ENCODE measurements around the gene PLK3.

Gene PLK3

DNA sequence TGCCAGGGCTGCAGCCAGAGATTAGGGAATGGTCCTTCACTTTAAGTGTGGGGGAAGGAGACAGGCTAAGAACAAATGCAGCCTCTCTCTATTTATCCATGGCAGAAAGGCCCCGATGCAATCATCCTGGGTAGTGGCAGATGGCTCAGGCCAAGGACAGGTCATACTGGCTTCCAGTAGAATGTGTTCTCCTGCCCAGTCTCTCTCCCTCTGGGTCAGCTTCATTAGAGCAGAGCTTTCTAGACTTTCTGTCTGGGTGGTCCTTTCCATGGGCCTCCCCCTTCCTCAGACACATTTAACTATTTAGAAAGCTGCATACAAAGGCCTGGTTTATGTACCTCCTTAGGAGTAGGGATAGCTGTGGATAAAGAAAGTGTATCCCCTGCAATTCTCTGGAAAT is 47.7 kb downstream of the PLK3 start:
- H3K9me3 ChIP-seq (replicated peaks; ENCODE audit: insufficient read depth, low read length), result no peaks in the 10 kb centered on the region
- no peak overlapping the region for H2AFZ ChIP-seq (ENCODE audit: low read length)
- TF ChIP-seq, protein P1, sequence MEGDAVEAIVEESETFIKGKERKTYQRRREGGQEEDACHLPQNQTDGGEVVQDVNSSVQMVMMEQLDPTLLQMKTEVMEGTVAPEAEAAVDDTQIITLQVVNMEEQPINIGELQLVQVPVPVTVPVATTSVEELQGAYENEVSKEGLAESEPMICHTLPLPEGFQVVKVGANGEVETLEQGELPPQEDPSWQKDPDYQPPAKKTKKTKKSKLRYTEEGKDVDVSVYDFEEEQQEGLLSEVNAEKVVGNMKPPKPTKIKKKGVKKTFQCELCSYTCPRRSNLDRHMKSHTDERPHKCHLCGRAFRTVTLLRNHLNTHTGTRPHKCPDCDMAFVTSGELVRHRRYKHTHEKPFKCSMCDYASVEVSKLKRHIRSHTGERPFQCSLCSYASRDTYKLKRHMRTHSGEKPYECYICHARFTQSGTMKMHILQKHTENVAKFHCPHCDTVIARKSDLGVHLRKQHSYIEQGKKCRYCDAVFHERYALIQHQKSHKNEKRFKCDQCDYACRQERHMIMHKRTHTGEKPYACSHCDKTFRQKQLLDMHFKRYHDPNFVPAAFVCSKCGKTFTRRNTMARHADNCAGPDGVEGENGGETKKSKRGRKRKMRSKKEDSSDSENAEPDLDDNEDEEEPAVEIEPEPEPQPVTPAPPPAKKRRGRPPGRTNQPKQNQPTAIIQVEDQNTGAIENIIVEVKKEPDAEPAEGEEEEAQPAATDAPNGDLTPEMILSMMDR (IDR thresholded peaks at IDR 0.05; ENCODE audit: low read length), result no peak
- TF ChIP-seq EZH2 (optimal IDR thresholded peaks at IDR 0.05; ENCODE audit: low read depth, low read length), result no peak
- no peak for TF ChIP-seq EZH2phosphoT487 (IDR thresholded peaks at IDR 0.05; ENCODE audit: low read length)
- no peaks in the 10 kb centered on the region for H3K9me2 ChIP-seq (replicated peaks; ENCODE audit: insufficient read depth, low read length)
- H3K27ac ChIP-seq (ENCODE audit: low read length), result no peak overlapping the region
- no peaks in the 10 kb centered on the region for H3K79me2 ChIP-seq (ENCODE audit: low read length)
- H3K4me2 ChIP-seq (ENCODE audit: low read depth, low read length), result no peak overlapping the region
- no peak for DNase-seq
- H3K9ac ChIP-seq (ENCODE audit: low read length), result no peak overlapping the region
- H3K4me1 ChIP-seq (ENCODE audit: low read length), result no peaks in the 10 kb centered on the region
- no peak overlapping the region for H3K4me3 ChIP-seq (ENCODE audit: low read length)
- no peaks in the 10 kb centered on the region for H3F3A ChIP-seq (ENCODE audit: insufficient read depth, low read length)
- no peaks in the 10 kb centered on the region for H3K36me3 ChIP-seq (replicated peaks; ENCODE audit: insufficient read depth, low read length)
- H3K27me3 ChIP-seq (replicated peaks; ENCODE audit: insufficient read depth, low read length), result no peaks in the 10 kb centered on the region
- no peaks in the 10 kb centered on the region for H4K20me1 ChIP-seq (ENCODE audit: insufficient read depth, low read length)

DNA sequence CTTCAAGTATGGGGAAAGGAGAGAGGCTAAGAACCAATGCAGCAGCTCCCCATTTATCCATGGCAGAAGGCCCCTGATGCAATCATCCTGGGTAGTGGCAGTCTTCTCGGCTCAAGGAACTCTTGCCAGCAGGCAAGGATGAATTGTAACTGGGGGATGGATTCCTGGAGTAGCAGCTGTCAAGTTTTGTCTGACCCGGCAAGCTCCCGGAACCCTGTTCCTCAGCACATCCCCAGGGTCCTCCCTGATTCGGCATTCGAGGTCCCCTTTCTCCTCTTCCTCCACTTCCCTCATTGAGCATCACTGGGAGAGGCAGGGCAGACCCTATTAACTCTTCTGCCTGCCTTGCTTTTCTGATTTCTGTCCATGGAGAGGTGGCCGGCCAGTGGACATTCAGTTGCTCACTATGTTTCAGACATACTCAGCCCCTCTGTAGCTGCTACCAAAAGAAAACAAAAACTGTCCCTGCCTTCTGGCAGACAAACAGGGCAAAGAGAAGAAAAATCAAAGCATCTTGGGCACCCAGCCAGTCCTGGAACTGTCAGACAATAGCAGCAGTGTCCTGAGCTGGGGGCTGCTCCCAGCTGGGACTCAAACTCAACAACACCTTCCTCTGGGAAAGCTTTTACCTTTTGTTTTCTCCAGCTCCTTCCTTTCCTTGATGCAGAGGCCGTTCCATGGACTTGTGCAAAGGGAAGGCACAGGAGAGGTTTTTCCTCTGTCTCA is 48.4 kb downstream of the PLK3 start:
- H3K36me3 ChIP-seq (replicated peaks; ENCODE audit: insufficient read depth, low read length), result no peaks in the 10 kb centered on the region
- H3K9ac ChIP-seq (ENCODE audit: low read length), result no peak overlapping the region
- H3K9me2 ChIP-seq (replicated peaks; ENCODE audit: insufficient read depth, low read length), result no peaks in the 10 kb centered on the region
- no peaks in the 10 kb centered on the region for H3F3A ChIP-seq (ENCODE audit: insufficient read depth, low read length)
- DNase-seq, result no peak
- no peak overlapping the region for H2AFZ ChIP-seq (ENCODE audit: low read length)
- H3K9me3 ChIP-seq (replicated peaks; ENCODE audit: insufficient read depth, low read length), result no peaks in the 10 kb centered on the region
- H4K20me1 ChIP-seq (ENCODE audit: insufficient read depth, low read length), result no peaks in the 10 kb centered on the region
- no peaks in the 10 kb centered on the region for H3K4me1 ChIP-seq (ENCODE audit: low read length)
- no peak overlapping the region for H3K27ac ChIP-seq (ENCODE audit: low read length)
- H3K4me2 ChIP-seq (ENCODE audit: low read depth, low read length), result no peak overlapping the region
- H3K79me2 ChIP-seq (ENCODE audit: low read length), result no peaks in the 10 kb centered on the region
- H3K4me3 ChIP-seq (ENCODE audit: low read length), result no peak overlapping the region
- TF ChIP-seq, protein P1 (IDR thresholded peaks at IDR 0.05; ENCODE audit: low read length), result no peak
- TF ChIP-seq EZH2 (optimal IDR thresholded peaks at IDR 0.05; ENCODE audit: low read depth, low read length) (no peak), EZH2phosphoT487 (IDR thresholded peaks at IDR 0.05; ENCODE audit: low read length) (no peak)
- H3K27me3 ChIP-seq (replicated peaks; ENCODE audit: insufficient read depth, low read length), result no peaks in the 10 kb centered on the region

DNA sequence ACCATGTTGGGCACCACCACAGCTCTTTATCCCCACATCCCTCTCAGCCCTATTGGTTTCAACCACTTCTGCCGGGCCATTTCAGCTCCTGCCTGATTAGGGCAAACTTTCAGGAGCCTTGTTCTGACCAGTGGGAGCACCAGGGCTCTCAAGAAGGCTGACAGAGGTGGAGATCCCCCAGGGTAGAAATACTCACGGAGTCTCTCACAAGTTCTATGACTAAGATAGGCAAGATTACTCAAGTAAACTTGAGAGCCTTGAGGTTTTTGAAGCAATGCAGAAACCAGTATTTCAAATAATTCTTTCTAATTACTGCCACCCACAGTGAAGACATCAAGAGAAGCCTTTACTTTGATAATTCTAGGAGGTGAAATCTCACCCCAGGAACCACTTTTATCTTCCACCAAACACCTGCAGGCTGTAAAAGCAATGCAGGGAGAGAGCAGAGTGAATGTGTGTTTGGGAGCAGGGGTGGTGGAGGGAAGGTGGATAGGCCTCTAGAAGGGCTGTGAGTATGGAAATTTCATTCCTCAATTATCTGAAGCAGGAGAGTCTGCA is 49.5 kb downstream of the PLK3 start:
- H3K36me3 ChIP-seq (replicated peaks; ENCODE audit: insufficient read depth, low read length), result no peaks in the 10 kb centered on the region
- TF ChIP-seq, protein P1 (IDR thresholded peaks at IDR 0.05; ENCODE audit: low read length), result no peak
- TF ChIP-seq EZH2 (optimal IDR thresholded peaks at IDR 0.05; ENCODE audit: low read depth, low read length), result no peak
- TF ChIP-seq EZH2phosphoT487 (IDR thresholded peaks at IDR 0.05; ENCODE audit: low read length), result no peak
- H3K9ac ChIP-seq (ENCODE audit: low read length), result no peak overlapping the region
- H4K20me1 ChIP-seq (ENCODE audit: insufficient read depth, low read length), result no peaks in the 10 kb centered on the region
- DNase-seq, result no peak
- no peaks in the 10 kb centered on the region for H3F3A ChIP-seq (ENCODE audit: insufficient read depth, low read length)
- H3K4me1 ChIP-seq (ENCODE audit: low read length), result no peaks in the 10 kb centered on the region
- no peak overlapping the region for H3K27ac ChIP-seq (ENCODE audit: low read length)
- H3K27me3 ChIP-seq (replicated peaks; ENCODE audit: insufficient read depth, low read length), result no peaks in the 10 kb centered on the region
- H3K9me3 ChIP-seq (replicated peaks; ENCODE audit: insufficient read depth, low read length), result no peaks in the 10 kb centered on the region
- no peak overlapping the region for H3K4me2 ChIP-seq (ENCODE audit: low read depth, low read length)
- no peak overlapping the region for H3K4me3 ChIP-seq (ENCODE audit: low read length)
- H3K9me2 ChIP-seq (replicated peaks; ENCODE audit: insufficient read depth, low read length), result no peaks in the 10 kb centered on the region
- no peak overlapping the region for H2AFZ ChIP-seq (ENCODE audit: low read length)
- H3K79me2 ChIP-seq (ENCODE audit: low read length), result no peaks in the 10 kb centered on the region

Measured in MM.1S (cell line).